Frontal cortex (tissue), 4 donors: ENCODE data around the gene CFAP92. TPM values are rescaled to one million over a fixed set of nuclear protein-coding genes. Genes with fewer than 3 reads are reported as not detected.

ENCODE experiments used
- DNase-seq, 2 donors: peaks; one replicate each; pipeline ENCODE4 v3.0.0; 2012; ENCODE audit warnings: low spot score in 2 of 2
- FAIRE-seq: peaks from 2 replicates; lab custom pipeline; 2012; peaks lifted over from hg19 to GRCh38; lab: Jason Lieb, UNC
- total RNA-seq: library from RNA; depleted of rRNA; stranded (reverse); fragments of >200 nt; gene quantifications from one replicate; pipeline ENCODE4 v1.2.3, GENCODE V29; 2014
- donor health status: control.
- donor health status: control.
- donor health status: control.

The CFAP92 gene
- total RNA-seq, 1 donor from 2014 or later: 1.6 TPM

DNA sequence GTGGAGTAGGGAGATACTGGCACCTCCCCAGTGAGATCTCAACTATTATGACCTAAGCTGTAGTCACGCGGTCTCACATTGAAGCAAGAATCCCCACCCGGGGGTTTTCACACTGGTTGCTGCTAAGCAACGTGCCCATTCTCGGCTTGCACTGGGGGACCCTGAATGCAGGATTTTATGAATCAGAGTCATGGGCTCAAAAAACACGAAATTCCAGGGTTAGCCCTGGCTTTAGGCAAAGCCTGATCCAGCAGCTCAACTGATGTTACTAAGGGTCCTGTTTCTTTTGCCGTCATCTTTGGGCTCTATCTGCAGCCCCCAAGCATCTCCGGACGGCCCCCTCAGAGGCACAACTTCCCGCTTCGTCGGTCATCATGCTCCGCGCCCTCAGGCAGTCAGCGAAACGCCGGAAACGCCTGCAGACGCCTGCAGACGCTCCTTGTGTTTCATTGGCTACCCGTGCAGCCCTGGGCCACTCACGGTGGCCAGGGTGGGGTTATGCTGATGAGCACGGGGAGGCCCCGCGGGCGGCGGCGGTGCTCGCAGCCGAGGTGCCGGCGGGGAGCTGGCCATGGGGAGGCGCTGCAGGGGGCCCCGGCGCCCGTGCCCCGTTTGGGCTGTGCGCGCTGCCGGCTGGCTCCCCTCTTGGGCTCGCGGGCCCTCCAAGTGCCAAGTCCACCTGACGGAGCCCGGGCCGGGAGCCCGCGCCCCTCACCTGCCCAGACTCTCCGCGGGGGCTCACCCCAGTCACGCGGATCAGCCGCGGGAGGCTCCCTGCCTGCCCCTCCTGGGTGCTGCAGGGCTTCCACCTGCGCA lies 33.1 kb upstream of the CFAP92 start:
- DNase-seq: peak; percentile 83 to 94
- no peak for FAIRE-seq

DNA sequence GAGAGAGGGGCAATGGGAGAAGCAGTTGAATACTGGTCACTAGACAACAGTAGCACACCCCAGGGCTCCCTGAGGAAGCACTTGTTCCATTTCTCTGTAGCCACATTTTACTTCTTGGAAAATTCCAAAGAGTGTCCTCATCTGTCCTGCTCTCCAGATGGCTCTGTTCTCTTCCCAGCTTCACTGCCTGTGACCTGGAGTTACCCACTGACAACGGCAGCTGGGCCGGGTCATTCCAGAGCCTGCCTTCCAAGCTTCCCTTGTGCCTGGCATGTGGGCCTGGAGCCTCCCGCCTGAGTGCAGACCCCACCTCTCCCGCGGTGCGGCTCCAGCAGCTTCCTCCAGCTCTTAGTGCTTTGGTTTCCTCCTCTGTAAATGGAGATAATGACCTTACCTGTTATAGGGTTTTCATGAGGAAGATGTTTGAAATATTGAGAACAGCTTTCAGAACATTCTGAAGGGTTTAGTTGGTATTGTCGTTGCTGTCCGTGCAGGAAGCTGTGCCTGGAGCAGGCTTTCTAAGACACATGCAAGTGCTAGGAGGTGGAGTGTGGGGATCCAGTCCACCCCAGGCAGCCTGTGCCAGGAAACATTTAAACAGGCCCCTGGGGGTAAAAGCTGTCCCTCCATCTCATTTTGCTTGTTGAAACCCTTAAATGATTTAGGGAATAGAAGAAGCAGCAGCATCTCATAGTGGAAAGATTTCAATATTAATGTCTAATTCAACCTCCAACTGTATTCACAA lies 32.0 kb upstream of the CFAP92 start:
- FAIRE-seq (no peak), DNase-seq (peak in 1 of 2 donors; percentile 65)

DNA sequence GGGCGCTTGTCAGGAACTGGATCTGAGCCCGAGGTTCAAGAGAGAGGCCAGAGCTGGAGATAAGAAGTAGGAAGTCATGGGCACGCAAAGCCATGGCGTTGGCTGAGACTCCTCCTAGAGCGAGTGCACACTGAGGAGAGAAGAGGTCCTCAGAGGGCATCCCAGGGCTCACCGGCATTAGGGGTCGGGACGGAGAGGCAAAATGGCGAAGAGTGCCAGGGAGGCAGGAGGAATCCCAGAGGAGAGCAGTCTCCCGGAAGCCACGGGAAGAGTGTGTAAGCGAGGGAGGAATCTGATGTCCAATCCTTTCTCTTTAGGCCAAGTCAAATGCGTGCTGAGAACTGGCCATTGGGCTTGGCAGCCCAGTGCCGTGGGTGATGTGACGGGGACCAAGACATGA lies 31.2 kb upstream of the CFAP92 start:
- FAIRE-seq (no peak), DNase-seq (no peak)

DNA sequence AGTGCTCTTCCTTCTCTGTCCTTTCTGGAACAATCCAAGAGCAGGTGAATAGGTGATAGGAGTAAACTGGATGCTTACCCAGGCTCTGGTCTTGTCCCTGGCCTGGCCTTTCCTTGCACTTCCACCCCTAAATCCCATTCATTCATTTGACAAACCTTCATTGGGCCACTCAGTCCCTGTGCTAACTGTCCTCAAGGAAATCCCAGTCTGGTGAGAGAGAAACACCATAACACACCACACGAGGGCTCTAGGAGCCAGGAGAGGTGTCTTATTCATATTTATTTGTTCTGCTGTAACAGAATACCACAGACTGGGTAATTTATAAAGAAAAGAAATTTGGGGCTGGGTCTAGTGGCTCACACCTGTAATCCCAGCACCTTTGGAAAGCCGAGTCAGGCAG lies 30.0 kb upstream of the CFAP92 start:
- no peak for DNase-seq
- no peak for FAIRE-seq

DNA sequence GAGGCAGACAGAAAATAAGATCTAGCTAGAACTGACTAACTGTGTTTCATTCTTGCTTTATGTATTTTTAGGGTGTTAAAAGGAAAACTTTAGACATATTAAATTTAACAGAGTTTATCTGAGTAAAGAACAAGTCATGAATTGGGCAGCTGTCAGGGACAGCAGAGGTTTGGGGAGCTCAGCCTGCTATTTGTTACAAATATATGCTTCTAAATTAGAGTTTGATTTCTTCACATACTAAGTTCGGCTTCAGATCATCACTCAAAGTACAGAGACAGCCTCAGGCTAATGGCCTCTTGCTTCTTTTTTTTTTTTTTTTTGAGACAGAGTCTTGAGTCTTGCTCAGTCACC lies 29.1 kb upstream of the CFAP92 start:
- DNase-seq: no peak
- no peak for FAIRE-seq

DNA sequence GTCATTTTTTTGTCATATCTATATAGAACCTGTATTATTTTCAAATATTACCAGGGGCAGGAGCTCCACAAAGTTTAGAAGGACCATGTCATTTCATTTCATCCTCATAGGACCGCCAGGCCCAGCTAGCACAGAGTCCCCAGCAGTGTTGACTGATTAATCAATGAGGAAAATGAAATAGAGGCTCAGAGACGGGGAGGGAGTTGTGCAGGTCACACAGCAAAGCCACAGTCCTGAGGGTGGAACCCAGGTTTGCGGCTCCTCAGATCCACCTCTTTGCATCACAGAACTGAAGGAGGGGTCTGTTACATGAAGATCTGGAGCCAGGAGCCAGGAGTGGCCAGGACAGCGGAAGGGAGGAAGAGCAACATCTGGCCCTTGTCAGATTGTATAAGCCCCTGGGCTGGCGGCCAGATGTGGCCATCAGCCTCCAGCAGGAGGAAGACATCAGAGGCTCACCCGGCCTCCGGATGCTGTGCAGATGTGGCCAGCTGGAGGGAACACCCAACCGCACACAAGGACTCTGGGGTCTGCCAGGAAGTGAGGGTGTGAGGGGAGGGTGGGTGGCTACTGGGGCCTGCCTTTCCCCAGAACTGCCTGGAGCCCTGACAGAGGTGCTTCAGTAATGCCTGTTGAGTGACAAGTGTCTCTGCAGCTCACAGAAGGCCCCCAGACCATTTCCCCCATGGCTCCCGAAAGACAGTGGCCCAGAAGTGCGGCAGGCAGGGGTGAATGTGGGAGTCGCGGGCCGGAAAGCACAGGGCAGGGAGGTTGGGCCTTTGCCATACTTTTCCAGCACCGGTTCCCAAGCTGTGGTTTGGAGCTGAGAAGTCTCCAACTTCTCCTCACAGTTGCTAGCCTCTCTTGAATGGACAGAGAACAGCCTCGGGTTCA lies 28.5 kb upstream of the CFAP92 start:
- no peak for FAIRE-seq
- no peak for DNase-seq

DNA sequence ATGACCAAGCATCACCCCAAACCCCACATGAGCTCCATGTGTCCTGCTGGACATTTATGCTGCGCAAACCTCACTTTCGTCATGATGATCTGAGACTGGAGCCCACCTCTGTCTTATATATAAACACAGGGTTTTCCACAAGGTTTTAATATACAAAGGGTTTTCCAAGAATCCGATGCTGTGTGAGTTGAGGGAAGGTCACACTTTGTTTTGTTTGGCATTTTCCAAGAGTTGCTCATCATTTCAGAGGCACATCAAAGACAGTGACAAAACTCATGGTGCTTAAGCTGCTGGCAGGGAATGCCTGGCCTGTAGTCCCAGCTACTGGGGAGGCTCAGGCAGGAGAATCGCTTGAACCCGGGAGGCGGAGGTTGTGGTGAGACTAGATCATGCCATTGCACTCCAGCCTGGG lies 27.3 kb upstream of the CFAP92 start:
- FAIRE-seq (no peak), DNase-seq (no peak)

DNA sequence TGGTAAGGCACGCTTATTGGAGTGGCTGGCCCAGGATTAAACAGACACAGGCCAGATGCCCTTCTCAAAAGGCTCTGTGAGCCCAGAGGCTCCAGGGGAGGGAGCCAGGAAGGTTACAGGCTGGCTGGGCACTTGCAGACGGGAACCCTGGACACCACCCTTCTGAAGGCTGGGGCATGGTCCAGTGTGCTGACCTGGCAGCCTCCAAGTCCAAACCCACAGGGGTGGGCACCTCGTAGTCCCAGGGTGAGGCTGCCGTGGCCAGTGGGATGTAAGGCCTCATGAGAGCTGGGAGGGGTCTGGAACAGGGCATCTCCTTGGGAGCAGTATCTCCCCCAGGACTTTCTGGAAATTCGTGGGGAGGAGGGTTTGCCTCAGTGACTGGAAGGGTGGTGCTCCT lies 26.8 kb upstream of the CFAP92 start:
- FAIRE-seq (no peak), DNase-seq (no peak)

DNA sequence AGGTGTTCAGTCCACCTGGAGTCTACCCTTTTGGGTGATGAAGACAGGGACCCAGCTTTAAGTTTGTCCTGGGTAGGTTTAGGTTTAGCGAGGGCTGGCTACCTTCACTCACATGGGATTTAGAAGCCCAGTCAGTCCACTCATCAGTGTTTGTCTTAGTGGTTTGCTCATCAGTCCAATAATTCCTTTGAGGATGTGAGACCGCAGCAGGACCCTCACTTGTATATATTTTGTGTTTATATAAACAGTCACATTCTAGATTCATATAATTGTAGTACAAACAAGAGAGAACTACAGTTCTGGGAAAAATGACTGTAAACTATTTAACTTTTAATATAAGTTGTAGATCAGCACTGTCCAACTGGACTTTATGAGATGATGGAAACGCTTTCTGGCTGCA lies 25.4 kb upstream of the CFAP92 start:
- DNase-seq: no peak

DNA sequence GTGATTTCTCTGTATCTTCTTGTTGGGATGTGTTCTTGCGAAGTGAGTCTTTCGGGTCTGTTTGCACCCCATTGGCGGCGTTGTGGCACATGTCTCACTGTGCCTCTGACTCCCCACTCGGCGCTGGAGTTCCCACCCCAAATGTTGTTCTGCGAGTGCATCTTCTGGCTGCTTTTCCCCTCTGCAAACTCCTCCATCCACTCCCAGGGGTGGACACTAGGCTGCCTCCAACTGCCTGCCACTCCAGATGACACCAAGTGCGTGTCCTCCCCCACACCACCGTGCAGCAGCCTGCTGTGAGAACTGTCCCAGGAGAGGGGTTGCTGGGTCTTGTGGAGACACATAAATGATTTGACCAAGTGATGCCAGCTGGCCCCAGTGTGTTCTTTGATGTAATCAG lies 24.9 kb upstream of the CFAP92 start:
- DNase-seq (no peak), FAIRE-seq (no peak)

More for the DNA sequence above, 25.4 kb upstream of the CFAP92 start:
- FAIRE-seq: no peak

DNA sequence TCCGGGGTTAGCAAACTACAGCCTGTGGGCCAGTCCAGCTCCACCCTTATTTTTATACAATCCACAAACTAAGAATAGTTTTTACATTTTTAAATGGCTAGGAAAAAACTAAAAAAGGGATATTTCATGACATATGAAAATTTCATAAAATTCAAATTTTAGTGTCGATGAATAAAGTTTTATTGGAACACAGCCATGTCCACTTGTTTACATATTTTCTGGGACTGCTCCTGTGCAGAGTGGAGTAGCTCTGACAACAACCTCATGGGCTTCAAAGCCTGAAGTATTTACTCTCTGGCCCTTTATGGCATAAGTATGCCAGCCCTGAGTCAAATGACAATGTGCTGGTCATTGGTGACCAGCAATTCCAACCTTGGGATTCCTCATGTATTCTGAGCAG lies 24.4 kb upstream of the CFAP92 start:
- DNase-seq: no peak
- FAIRE-seq: no peak

DNA sequence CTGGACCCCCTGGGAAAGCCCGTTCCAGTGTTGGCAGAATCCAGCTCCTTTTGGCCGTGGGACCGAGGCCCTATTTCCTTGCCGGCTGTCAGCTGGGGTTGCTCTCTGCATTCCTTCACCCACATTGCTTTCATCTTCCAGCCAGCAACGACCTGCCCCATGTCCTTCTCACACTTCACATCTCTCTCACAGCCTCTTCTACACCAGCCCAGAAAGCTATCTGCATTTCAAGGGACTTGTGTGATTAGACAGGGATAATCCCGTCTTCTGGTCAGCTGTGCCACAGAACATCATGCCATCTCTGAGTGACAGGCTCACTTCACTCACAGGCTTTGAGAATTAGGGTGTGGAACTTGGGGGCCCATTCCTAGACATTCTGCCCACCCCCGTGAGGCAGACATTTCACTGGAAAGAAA lies 23.6 kb upstream of the CFAP92 start:
- FAIRE-seq: no peak

DNA sequence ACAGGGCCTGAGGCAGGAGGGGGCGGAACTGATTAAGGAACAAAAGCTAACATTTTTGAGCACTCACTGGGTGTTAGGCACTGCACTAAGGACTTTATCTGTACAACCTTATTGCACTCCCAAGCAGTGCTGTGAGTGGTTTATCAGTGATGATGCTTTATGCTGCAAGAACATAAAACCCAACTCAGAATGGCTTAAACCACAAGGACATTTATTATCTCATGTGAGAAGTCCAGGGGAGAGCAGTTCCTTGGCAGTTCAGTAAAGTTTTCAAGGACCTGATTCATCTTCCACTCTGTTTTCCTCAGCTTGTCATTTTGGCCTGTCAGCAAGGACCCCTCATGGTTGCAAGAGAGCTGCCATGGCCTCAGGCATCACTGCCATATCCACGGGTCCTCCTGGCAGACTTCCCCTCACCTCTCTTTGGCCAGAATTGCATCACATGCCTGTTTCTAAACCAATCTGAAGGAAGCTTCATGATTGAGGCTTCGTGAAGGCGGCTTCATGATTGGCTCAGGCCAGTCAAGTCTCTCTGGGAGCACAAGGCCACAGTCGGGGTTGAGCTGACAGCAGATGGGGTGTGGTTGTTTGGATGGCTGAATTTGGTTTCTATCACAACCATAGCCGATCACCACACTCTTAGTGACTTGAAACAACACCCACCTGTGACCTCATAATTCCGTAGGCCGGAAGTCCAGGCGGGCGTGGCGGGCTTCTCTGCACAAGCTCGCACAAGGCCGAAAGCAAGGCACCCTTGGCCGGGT lies 23.0 kb upstream of the CFAP92 start:
- FAIRE-seq (no peak), DNase-seq (no peak)

More for the DNA sequence above, 23.6 kb upstream of the CFAP92 start:
- DNase-seq: no peak

DNA sequence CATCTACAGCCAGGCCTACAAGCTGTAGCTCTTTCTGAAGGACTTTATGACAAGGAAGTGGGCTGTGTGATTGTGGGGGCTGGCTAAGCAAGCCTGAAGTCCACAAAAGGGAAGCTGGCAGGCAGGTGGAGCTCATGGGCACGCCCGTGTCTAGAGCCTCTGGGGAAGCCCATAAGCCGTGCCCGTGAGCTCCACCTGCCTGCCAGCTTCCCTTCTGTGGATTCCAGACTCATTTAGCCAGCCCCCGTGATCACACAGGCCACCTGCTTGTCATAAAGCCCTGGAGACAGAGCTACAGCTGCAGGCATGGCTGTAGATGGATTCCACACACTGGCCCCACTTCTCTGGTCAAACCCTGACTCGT lies 22.5 kb upstream of the CFAP92 start:
- no peak for FAIRE-seq
- peak in 1 of 2 donors; percentile 52 for DNase-seq

DNA sequence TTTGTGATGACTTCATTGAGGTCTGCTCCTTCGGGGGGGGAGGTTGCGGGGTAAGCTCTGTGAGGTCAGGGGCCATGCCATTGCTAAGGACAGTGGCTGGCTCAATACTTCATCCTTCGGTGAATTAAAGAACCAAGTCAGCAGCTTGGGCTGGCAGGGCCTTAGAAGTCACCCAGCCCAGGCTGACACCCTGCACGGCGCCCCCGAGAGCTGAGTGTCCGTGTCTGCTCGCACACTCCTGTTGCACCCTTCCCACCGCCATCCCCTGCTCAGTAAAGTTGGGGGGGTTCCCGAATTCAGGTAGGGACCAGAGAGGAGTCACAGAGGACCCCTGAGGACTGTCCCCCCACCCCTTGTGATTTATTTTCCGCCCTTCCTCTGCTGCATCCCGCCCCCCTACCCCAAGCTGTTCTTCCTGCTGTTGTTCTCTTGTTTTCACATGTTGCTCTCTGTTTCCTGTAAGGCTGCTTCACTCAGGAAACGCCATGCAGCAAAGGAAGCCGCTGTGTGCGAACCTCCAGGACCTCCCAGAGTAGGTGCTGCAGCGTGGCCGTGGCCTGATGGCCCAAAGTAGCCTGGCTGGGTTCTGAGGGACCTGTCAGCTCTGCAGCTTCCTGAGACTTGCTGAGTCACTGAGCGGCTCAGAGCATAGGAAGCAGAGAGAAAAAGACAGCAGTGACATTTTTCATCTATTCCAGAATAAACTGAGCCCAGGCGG lies 21.7 kb upstream of the CFAP92 start:
- no peak for FAIRE-seq
- peak in 1 of 2 donors; percentile 51 for DNase-seq

DNA sequence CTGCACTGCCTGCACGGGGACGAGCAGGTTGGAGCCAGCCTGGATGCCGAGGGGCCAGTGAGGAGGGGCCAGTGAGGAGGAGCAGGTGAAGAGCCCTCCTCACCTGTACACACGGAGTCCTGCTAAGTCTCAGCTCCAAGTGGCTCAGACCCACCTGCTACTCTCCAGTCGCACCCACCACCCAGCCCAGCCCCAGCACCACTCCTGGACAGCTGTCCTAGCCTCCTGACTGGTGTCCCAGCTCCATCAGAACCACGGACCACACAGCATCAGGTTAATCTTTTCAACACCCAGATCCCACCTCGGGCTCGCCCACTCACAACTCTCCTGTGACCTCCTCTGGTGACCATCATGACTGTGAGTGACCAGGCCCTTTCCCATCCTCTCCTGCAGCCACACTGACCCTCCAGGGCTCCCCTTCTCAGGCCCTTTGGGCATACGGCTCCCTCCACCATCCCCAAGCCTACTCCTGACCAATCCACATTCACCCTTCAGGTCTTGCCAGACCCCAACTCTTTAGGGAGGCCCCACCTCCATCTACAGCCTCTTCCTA lies 21.0 kb upstream of the CFAP92 start:
- FAIRE-seq (no peak), DNase-seq (no peak)

DNA sequence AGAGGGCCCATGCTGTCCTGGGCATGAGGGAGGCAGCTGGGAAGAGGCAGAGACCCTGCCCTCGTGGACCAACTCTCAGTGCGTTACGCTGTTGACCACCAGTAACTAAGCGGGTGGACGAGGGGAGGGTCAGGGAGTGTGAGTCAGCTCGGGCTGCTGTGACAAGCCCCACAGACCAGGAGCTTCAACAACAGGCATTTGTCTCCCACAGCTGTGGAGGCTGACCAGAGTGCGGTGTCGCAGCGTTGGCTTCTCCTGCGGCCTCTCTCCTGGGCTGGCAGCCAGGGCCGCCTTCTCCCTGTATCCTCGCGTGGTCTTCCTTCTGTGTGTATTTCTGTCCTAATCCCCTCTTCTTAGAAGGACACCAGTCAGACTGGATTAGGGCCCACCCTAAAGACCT lies 20.3 kb upstream of the CFAP92 start:
- DNase-seq: peak in 1 of 2 donors; percentile 57
- FAIRE-seq: no peak

DNA sequence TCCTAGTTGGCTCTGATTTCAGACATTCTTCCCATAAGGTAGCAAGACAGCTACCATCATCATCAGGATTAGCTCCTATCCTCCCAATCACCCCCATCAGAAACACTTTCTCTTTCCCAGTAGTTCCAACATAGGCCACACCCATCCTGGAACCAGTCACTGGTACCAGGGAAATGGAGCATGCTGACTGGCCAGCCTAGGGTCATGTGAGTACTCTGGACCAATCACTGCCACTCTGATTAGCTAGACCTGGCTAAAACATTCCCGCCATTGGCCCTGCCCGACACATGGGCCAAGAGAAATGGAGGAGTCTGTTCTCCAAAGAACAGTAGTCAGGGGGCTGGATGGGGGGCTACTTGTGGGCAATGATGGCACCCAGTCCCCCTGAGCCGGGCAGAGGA lies 19.6 kb upstream of the CFAP92 start:
- DNase-seq (no peak), FAIRE-seq (no peak)
